ENCODE results near the gene RTP1. TPM values are rescaled to one million over a fixed set of nuclear protein-coding genes. Genes with fewer than 3 reads are reported as not detected.
"Not testable (repeated sequence)": the region's sequence is repeated elsewhere in the genome, so short reads cannot be mapped to it uniquely, and the experiment has no call there.

RTP1 gene
- total RNA-seq, 2 experiments from 2014 or later, result not detected

- DNase-seq (ENCODE audit: low spot score), result no peak
- H3K4me2 ChIP-seq (ENCODE audit: low read length), result no peak overlapping the region
- no peak overlapping the region for H3K27ac ChIP-seq (ENCODE audit: low read depth, low read length, poor library complexity, severe bottlenecking)
- no peaks in the 10 kb centered on the region for H3K79me2 ChIP-seq (ENCODE audit: insufficient read depth, low read depth, low read length)
- H2AFZ ChIP-seq (ENCODE audit: low read length), result no peak overlapping the region
- no peaks in the 10 kb centered on the region for H3K9me3 ChIP-seq (ENCODE audit: low read length)
- no peaks in the 10 kb centered on the region for H4K20me1 ChIP-seq (ENCODE audit: insufficient read depth, low read length)
- ChIA-PET POLR2A (interaction anchor here (0.7 kb wide), 2 partner anchors 45 to 318 kb away, joined by 3 to 4 read pairs; no protein-coding TSS in a partner anchor), CTCF (ENCODE audit: unreplicated experiment) (no interaction called here)
- H3K4me1 ChIP-seq (ENCODE audit: insufficient read depth, low read length, poor library complexity, severe bottlenecking), result no peaks in the 10 kb centered on the region
- H3K9me2 ChIP-seq (ENCODE audit: insufficient read depth, low read length), result no peaks in the 10 kb centered on the region
- BruUV-seq (replicated peaks), result no TSS peak
- no peaks in the 10 kb centered on the region for H3K36me3 ChIP-seq (ENCODE audit: insufficient read depth, low read length)
- no peak overlapping the region for H3K4me3 ChIP-seq (ENCODE audit: low read depth, low read length, poor library complexity, severe bottlenecking)
- TF ChIP-seq EZH2phosphoT487 (IDR thresholded peaks at IDR 0.05; ENCODE audit: borderline replicate concordance, low read depth, low read length) (no peak), CTCF (conservative IDR thresholded peaks at IDR 0.05; ENCODE audit: low read length) (no peak)
- intact Hi-C loops (cut with micrococcal nuclease; ENCODE audit: unreplicated experiment), result loop anchor here (5.0 kb wide), 1 partner anchor 549 kb away; no protein-coding TSS in a partner anchor
Observed at GRCh38 chr3:187166750-187167149, 30.5 kb upstream of the RTP1 start.

- Histone ChIP-seq H4K20me1 (ENCODE audit: insufficient read depth, low read length) (no peaks in the 10 kb centered on the region), H3K27ac (ENCODE audit: low read depth, low read length, poor library complexity, severe bottlenecking) (no peak overlapping the region), H3K36me3 (ENCODE audit: insufficient read depth, low read length) (no peaks in the 10 kb centered on the region), H3K4me2 (ENCODE audit: low read length) (no peak overlapping the region), H3K79me2 (ENCODE audit: insufficient read depth, low read depth, low read length) (no peaks in the 10 kb centered on the region), H3K9me3 (ENCODE audit: low read length) (no peaks in the 10 kb centered on the region), H3K4me1 (ENCODE audit: insufficient read depth, low read length, poor library complexity, severe bottlenecking) (no peaks in the 10 kb centered on the region), H2AFZ (ENCODE audit: low read length) (no peak overlapping the region), H3K9me2 (ENCODE audit: insufficient read depth, low read length) (no peaks in the 10 kb centered on the region), H3K4me3 (ENCODE audit: low read depth, low read length, poor library complexity, severe bottlenecking) (no peak overlapping the region)
- CTCF ChIA-PET (ENCODE audit: unreplicated experiment), result no interaction called here
- no TSS peak for BruUV-seq (replicated peaks)
- TF ChIP-seq EZH2phosphoT487 (IDR thresholded peaks at IDR 0.05; ENCODE audit: borderline replicate concordance, low read depth, low read length) (no peak), CTCF (conservative IDR thresholded peaks at IDR 0.05; ENCODE audit: low read length) (no peak)
- intact Hi-C loops (cut with micrococcal nuclease; ENCODE audit: unreplicated experiment), result loop anchor here (2.0 to 5.0 kb wide), 2 partner anchors 43 to 550 kb away; no protein-coding TSS in a partner anchor
- no peak for DNase-seq (ENCODE audit: low spot score)
- POLR2A ChIA-PET, result interaction anchor here (0.6 kb wide), 1 partner anchor 98 kb away, joined by 3 read pairs; no protein-coding TSS in a partner anchor
Observed at GRCh38 chr3:187167777-187168176, 29.5 kb upstream of the RTP1 start.

- no TSS peak for BruUV-seq (replicated peaks)
- no peak for DNase-seq (ENCODE audit: low spot score)
- no peaks in the 10 kb centered on the region for H4K20me1 ChIP-seq (ENCODE audit: insufficient read depth, low read length)
- H3K4me1 ChIP-seq (ENCODE audit: insufficient read depth, low read length, poor library complexity, severe bottlenecking), result no peaks in the 10 kb centered on the region
- ChIA-PET POLR2A (interaction anchor here (0.9 kb wide), 1 partner anchor 10 kb away, joined by 3 read pairs; no protein-coding TSS in a partner anchor), CTCF (ENCODE audit: unreplicated experiment) (no interaction called here)
- H2AFZ ChIP-seq (ENCODE audit: low read length), result no peak overlapping the region
- TF ChIP-seq EZH2phosphoT487 (IDR thresholded peaks at IDR 0.05; ENCODE audit: borderline replicate concordance, low read depth, low read length), result no peak
- no peak for TF ChIP-seq CTCF (conservative IDR thresholded peaks at IDR 0.05; ENCODE audit: low read length)
- no peaks in the 10 kb centered on the region for H3K9me2 ChIP-seq (ENCODE audit: insufficient read depth, low read length)
- intact Hi-C loops (cut with micrococcal nuclease; ENCODE audit: unreplicated experiment), result loop anchor here (2.0 to 5.0 kb wide), 2 partner anchors 41 to 552 kb away; no protein-coding TSS in a partner anchor
- H3K27ac ChIP-seq (ENCODE audit: low read depth, low read length, poor library complexity, severe bottlenecking), result no peak overlapping the region
- no peaks in the 10 kb centered on the region for H3K79me2 ChIP-seq (ENCODE audit: insufficient read depth, low read depth, low read length)
- H3K9me3 ChIP-seq (ENCODE audit: low read length), result no peaks in the 10 kb centered on the region
- H3K36me3 ChIP-seq (ENCODE audit: insufficient read depth, low read length), result no peaks in the 10 kb centered on the region
- no peak overlapping the region for H3K4me2 ChIP-seq (ENCODE audit: low read length)
- no peak overlapping the region for H3K4me3 ChIP-seq (ENCODE audit: low read depth, low read length, poor library complexity, severe bottlenecking)
Observed at GRCh38 chr3:187169231-187169960, 27.9 kb upstream of the RTP1 start.

- CTCF ChIA-PET (ENCODE audit: unreplicated experiment); H3K9me3 ChIP-seq (ENCODE audit: low read length); H3K36me3 ChIP-seq (ENCODE audit: insufficient read depth, low read length); H3K27ac ChIP-seq (ENCODE audit: low read depth, low read length, poor library complexity, severe bottlenecking); H3K4me2 ChIP-seq (ENCODE audit: low read length); H2AFZ ChIP-seq (ENCODE audit: low read length); BruUV-seq (replicated peaks); DNase-seq (ENCODE audit: low spot score); intact Hi-C loops (cut with micrococcal nuclease; ENCODE audit: unreplicated experiment); H3K4me1 ChIP-seq (ENCODE audit: insufficient read depth, low read length, poor library complexity, severe bottlenecking); H4K20me1 ChIP-seq (ENCODE audit: insufficient read depth, low read length); H3K79me2 ChIP-seq (ENCODE audit: insufficient read depth, low read depth, low read length); H3K4me3 ChIP-seq (ENCODE audit: low read depth, low read length, poor library complexity, severe bottlenecking); H3K9me2 ChIP-seq (ENCODE audit: insufficient read depth, low read length): not testable (repeated sequence)
- POLR2A ChIA-PET, result interaction anchor here (0.5 kb wide), 1 partner anchor 558 kb away, joined by 3 read pairs; the partner anchor contains the start of gene AHSG
Observed at GRCh38 chr3:187170911-187171310, 26.4 kb upstream of the RTP1 start.
